ENCODE results near the gene PKIG.

PKIG gene

GRCh38 chr20:44618318-44618731 is 35.9 kb downstream of the PKIG start:
- intact Hi-C loops (cut with DNase I; ENCODE audit: low total_unique reads): loop anchor here (10.0 kb wide), 1 partner anchor 404 kb away; the partner anchor contains the start of gene OSER1
- no peak overlapping the region for H3K4me3 ChIP-seq
- peaks cover 0 to 48% (median 33%) of the 10 kb centered on the region in 4 donors for H3K4me1 ChIP-seq
- no peak for TF ChIP-seq CTCF (IDR thresholded peaks at IDR 0.05)
- DNase-seq: no peak
- H3K27me3 ChIP-seq: no peaks in the 10 kb centered on the region
- no peaks in the 10 kb centered on the region for H3K9me3 ChIP-seq
- H3K36me3 ChIP-seq: peaks cover 27 to 68% (median 64%) of the 10 kb centered on the region in 3 donors
- H3K27ac ChIP-seq: no peak overlapping the region

- Histone ChIP-seq H3K4me3 (no peak overlapping the region), H3K9me3 (no peaks in the 10 kb centered on the region), H3K4me1 (peaks cover 0 to 38% (median 29%) of the 10 kb centered on the region in 4 donors), H3K27ac (no peak overlapping the region), H3K36me3 (peaks cover 23 to 62% (median 58%) of the 10 kb centered on the region in 3 donors), H3K27me3 (no peaks in the 10 kb centered on the region)
- no peak for TF ChIP-seq CTCF (IDR thresholded peaks at IDR 0.05)
- intact Hi-C loops (cut with DNase I; ENCODE audit: low total_unique reads): loop anchor here (10.0 kb wide), 1 partner anchor 404 kb away; the partner anchor contains the start of gene OSER1
- no peak for DNase-seq
Measured at GRCh38 chr20:44619294-44619693, 36.9 kb downstream of the PKIG start.

- intact Hi-C loops (cut with DNase I; ENCODE audit: low total_unique reads): loop anchor here (5.0 kb wide), 1 partner anchor 233 kb away; no protein-coding TSS in a partner anchor
- peaks cover 0 to 31% (median 21%) of the 10 kb centered on the region in 4 donors for H3K4me1 ChIP-seq
- H3K4me3 ChIP-seq: no peak overlapping the region
- no peak overlapping the region for H3K27ac ChIP-seq
- H3K9me3 ChIP-seq: no peaks in the 10 kb centered on the region
- no peaks in the 10 kb centered on the region for H3K27me3 ChIP-seq
- H3K36me3 ChIP-seq: peaks cover 23 to 62% (median 58%) of the 10 kb centered on the region in 3 donors
- no peak for TF ChIP-seq CTCF (IDR thresholded peaks at IDR 0.05)
- no peak for DNase-seq
Measured at GRCh38 chr20:44620030-44620429, 37.7 kb downstream of the PKIG start.

- no peaks in the 10 kb centered on the region for H3K27me3 ChIP-seq
- no peak overlapping the region for H3K4me3 ChIP-seq
- H3K4me1 ChIP-seq: peaks cover 0 to 18% (median 8%) of the 10 kb centered on the region in 4 donors
- H3K27ac ChIP-seq: no peak overlapping the region
- no peaks in the 10 kb centered on the region for H3K9me3 ChIP-seq
- no peak for DNase-seq
- no peak for TF ChIP-seq CTCF (IDR thresholded peaks at IDR 0.05)
- peaks cover 23 to 62% (median 45%) of the 10 kb centered on the region in 3 donors for H3K36me3 ChIP-seq
- intact Hi-C loops (cut with DNase I; ENCODE audit: low total_unique reads): loop anchor here (5.0 kb wide), 1 partner anchor 234 kb away; no protein-coding TSS in a partner anchor
Measured at GRCh38 chr20:44621325-44621724, 38.9 kb downstream of the PKIG start.

- intact Hi-C loops (cut with DNase I; ENCODE audit: low total_unique reads): loop anchor here (5.0 kb wide), 1 partner anchor 235 kb away; no protein-coding TSS in a partner anchor
- Histone ChIP-seq H3K36me3 (peaks cover 23 to 57% (median 39%) of the 10 kb centered on the region in 3 donors), H3K4me3 (no peak overlapping the region), H3K4me1 (peaks cover 0 to 12% (median 2%) of the 10 kb centered on the region in 4 donors), H3K27me3 (no peaks in the 10 kb centered on the region), H3K9me3 (no peaks in the 10 kb centered on the region), H3K27ac (no peak overlapping the region)
- no peak for TF ChIP-seq CTCF (IDR thresholded peaks at IDR 0.05)
- no peak for DNase-seq
Measured at GRCh38 chr20:44621939-44622338, 39.6 kb downstream of the PKIG start.

All from tibial artery (tissue), 4 donors.